ENCODE results near the gene LRFN4.

The LRFN4 gene

DNA sequence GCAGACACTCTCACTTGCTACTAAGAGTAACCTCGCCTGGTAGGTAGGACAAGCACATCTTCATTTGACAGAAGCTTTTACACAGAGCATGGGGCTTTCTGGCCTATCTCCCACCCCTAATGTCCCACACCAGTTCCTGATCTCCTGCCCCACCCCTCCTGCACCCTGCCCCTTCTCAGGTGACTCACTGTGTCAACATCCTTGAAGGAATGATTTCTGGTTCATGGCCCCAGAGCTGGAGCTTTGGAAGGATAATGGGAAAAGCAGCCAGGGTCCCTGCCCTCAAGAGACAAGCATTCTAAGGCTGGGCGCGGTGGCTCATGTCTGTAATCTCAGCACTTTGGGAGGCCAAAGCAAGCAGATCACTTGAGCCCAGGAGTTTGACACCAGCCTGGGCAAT lies 47.2 kb downstream of the LRFN4 start:
- TF ChIP-seq, protein P1, sequence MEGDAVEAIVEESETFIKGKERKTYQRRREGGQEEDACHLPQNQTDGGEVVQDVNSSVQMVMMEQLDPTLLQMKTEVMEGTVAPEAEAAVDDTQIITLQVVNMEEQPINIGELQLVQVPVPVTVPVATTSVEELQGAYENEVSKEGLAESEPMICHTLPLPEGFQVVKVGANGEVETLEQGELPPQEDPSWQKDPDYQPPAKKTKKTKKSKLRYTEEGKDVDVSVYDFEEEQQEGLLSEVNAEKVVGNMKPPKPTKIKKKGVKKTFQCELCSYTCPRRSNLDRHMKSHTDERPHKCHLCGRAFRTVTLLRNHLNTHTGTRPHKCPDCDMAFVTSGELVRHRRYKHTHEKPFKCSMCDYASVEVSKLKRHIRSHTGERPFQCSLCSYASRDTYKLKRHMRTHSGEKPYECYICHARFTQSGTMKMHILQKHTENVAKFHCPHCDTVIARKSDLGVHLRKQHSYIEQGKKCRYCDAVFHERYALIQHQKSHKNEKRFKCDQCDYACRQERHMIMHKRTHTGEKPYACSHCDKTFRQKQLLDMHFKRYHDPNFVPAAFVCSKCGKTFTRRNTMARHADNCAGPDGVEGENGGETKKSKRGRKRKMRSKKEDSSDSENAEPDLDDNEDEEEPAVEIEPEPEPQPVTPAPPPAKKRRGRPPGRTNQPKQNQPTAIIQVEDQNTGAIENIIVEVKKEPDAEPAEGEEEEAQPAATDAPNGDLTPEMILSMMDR (IDR thresholded peaks at IDR 0.05; ENCODE audit: extremely low read depth, missing control alignments): no peak
- no peak for DNase-seq (ENCODE audit: low spot score)

- TF ChIP-seq, protein P1 (IDR thresholded peaks at IDR 0.05; ENCODE audit: extremely low read depth, missing control alignments): no peak
Observed at GRCh38 chr11:66904561-66904960, 47.7 kb downstream of the LRFN4 start.

GRCh38 chr11:66904981-66905521 lies 48.2 kb downstream of the LRFN4 start:
- DNase-seq (ENCODE audit: low spot score): no peak
- TF ChIP-seq, protein P1 (IDR thresholded peaks at IDR 0.05; ENCODE audit: extremely low read depth, missing control alignments): no peak

More at GRCh38 chr11:66904561-66904960, 47.7 kb downstream of the LRFN4 start:
- no peak for DNase-seq (ENCODE audit: low spot score)

DNA sequence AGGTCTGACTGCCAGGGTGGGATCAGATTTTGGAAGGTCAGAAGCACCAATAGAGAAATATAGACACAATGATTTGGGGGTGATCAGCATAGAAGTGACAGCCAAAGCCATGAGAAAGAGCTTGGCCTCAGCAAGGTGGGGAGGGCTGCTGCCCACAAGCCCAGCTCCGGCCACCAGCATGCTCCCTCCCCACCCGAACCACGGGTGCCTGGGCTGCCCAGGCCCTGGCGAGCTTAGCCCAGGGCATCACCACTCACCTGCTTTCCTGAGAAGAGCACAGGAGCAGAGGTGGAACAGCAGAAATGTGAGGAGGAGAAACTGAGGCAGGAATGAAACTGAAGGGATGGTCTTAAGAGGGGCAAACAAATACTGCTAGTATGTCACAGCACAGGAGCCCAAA lies 48.8 kb downstream of the LRFN4 start:
- TF ChIP-seq, protein P1 (IDR thresholded peaks at IDR 0.05; ENCODE audit: extremely low read depth, missing control alignments): no peak
- DNase-seq (ENCODE audit: low spot score): no peak

DNA sequence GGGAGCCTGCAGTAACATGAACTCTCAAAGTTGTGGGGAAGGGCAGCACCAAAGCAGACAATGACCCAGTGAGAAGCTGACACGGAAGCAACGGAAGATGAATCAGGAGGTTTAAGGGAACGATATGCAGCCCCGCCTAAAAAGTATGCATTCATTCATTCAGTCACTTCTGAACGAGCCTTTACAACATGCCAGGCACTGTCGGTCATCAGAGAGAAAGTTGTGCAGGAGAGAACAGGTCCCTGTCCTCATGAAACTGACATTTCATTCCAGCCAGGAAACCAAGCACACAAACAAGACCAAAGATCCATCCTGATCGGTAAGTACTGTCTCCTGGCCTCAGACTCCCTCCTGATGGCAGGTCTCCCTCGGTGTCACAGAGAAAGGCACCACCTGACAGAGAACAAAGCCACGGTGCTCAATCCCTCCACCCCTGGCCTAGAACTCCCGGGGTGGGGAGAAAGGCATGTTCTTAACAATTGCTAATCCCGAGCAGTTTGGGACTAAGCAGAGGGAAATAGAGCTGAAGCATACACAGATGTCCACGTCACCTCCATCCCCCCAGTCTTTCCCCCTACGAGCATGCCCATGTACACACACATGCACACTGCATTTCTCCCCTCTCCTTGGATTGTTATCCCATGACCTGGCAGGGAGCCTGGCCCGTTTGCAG lies 49.3 kb downstream of the LRFN4 start:
- TF ChIP-seq, protein P1 (IDR thresholded peaks at IDR 0.05; ENCODE audit: extremely low read depth, missing control alignments): no peak
- no peak for DNase-seq (ENCODE audit: low spot score)

GRCh38 chr11:66907751-66908630 lies 51.1 kb downstream of the LRFN4 start:
- DNase-seq (ENCODE audit: low spot score): no peak
- TF ChIP-seq, protein P1 (IDR thresholded peaks at IDR 0.05; ENCODE audit: extremely low read depth, missing control alignments): no peak

DNA sequence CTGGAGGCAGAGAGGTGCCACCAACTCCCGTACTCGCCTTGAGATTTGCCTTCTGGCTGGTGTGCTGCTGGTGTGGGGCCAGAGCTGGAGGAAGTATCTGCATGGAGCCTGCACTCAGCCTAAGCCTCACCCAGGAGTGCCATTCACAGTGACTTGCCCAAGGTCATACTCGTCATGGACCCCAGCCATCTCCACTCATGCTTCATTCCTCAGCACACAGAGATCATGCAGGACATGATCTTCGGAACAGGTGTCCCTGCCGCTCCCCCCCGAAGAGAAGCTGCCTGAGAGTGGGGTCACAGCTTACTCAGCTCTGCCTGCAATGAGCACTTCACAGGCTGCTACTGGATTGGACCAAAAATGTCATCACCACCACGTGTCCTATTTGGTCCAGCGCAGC lies 52.3 kb downstream of the LRFN4 start:
- no peak for DNase-seq (ENCODE audit: low spot score)
- TF ChIP-seq, protein P1 (IDR thresholded peaks at IDR 0.05; ENCODE audit: extremely low read depth, missing control alignments): no peak

All from GM20000 (cell line).